HG03066 (cell line): ENCODE data around the gene HYAL4.
"Not testable (repeated sequence)": the region's sequence is repeated elsewhere in the genome, so short reads cannot be mapped to it uniquely, and the experiment has no call there.

Experiments used
- ATAC-seq: cut with Tn5 transposase; IDR thresholded peaks from one replicate; pipeline ENCODE4 v1.9.1; 2021; ENCODE audit warnings: low read depth; ENCODE audit not compliant: unreplicated experiment

The HYAL4 gene

DNA sequence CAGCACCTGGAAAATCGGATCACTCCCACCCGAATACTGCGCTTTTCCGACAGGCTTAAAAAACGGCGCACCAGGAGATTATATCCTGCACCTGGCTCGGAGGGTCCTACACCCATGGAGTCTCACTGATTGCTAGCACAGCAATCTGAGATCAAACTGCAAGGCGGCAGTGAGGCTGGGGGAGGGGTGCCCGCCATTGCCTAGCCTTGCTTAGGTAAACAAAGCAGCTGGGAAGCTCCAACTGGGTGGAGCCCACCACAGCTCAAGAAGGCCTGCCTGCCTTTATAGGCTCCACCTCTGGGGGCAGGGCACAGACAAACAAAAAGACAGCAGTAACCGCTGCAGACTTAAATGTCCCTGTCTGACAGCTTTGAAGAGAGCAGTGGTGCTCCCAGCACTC lies 49.8 kb downstream of the HYAL4 start:
- not testable (repeated sequence) for ATAC-seq

DNA sequence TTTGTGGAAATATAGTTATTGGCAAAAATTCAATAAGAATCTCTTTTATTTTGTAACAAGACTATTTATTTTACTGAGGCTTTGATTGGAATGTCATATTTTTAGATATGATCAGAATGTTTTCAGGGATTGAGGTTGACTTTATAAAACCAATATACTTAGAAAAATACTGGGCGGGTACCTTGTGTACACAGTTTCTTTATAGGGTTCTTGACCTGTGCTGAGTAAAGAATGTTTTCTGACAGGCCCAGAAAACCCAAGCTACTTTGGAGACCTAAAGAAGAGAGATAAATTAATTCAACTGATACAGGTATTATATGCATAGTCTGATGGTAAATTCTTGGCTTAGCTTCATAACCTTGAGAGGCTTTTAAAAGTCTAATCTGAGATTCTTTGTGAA lies 56.1 kb downstream of the HYAL4 start:
- no peak for ATAC-seq

DNA sequence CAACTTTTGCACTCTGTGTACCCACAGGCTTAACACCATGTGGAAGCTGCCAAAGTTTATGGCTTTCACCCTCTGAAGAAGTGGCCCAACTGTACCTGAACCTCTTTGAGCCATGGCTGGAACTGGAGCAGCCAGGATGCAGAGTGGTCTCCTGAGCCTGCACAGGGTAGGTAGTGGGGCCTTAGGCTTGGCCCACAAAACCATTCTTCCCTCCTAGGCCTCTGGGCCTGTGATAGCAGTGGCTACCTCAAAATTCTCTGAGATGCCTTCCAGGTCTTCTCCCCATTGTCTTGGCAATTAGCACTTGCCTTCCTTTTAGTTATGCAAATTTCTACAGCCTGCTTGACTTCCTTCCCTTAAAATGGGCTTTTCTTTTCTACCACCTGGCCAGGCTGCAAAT lies 60.7 kb downstream of the HYAL4 start:
- ATAC-seq: no peak

DNA sequence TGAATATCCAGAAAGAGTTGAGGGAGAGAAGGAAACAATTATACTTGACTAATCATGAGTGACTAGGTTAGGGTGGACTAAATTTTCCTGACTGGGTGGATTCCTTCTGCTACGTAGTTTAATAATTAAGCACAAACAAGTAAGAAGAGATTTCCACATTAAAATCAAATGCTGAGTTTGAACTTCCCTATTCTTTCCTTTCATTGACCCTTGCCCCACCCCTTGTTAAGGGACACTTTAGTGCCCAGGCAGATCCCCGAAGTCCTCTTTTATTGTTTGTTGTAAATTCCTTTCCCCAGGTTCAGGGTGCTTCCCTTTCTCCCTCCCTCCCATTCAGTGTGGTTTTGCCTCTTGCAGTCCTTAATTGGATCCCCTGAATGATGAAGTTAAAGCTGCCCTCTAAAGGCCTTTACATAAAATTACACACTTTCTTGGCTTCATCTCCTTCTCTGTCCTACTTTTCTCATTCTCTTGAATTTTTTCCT lies 71.3 kb downstream of the HYAL4 start:
- ATAC-seq: no peak

DNA sequence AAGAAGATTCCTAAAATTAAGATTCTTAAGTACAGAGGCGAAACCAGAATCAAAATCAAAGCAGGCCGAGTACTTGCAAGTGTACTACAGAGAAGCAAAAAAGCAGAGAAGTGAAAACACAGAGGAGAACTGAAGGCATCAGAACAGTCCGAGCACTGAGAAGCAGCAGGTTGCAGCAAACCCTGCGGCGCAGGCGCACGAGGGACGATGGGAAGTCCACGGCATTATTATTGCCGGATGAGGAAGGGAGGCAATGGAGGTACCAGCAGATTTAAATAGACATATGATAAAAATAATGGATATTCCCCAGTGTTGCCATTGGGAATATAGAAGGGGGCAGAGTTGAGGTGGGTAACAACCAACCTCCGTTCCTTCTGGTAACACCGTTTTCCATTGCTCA lies 72.9 kb downstream of the HYAL4 start:
- no peak for ATAC-seq

DNA sequence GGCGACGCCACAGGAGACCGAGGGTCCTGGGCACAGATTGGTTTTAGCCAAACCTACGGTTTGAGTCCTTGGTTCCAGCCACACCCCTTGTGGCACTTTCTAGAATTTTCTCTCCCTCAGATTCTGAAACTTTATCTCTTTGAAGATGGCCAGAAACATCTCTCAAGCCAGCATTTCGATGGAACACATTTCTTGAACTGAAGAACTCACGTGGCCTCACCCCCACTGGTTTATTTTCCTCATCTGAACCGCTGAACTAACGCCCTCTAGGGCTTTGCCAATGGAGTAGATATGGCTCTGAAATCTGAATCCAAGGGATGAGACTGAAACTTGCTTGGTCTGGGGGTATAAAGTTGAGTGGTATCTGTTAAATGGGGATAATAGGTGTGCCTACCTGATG lies 73.3 kb downstream of the HYAL4 start:
- ATAC-seq: no peak

DNA sequence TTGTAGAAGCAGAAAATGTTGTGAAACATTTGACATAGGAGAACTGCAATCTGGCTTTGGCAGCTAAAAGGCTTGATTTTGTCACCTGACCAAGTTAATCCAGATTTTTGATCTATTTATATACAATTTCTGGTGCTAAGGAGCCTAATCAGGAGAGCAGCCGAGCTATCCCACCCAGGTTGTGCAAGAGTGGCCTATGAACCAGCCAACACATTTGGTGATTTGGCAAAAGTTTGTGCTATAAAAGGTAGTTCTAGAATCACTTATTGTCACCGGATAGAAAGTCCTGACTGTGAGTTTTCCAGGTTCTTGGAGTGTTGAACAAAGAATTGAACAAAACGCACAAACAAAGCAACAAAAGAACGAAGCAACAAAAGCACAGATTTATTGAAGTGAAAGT lies 78.6 kb downstream of the HYAL4 start:
- ATAC-seq: no peak

DNA sequence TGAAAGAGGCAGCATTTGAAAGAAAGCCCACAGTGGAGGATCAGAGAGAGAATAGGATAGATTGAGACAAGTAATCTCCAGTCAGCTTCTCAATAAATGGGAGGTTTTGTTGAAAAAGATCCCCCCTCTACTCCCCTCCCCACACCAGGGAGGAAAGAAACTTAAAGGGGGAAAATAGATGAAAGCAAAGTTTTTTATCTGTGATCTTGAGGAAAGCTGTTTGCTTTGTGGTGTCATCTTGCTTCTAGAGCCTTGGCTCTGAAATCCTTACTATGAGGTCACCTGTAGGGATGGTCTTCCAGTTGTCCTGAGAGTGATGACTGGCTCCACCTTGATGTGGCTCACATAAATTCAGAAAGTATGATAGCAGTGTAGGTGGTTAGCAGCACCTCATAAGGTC lies 80.0 kb downstream of the HYAL4 start, which contains the start of gene SPAM1:
Gene SPAM1, plus strand, starts transcription at position 301 of the 400 bp plus-strand sequence. CDS start 28,330 bp downstream, outside the sequence.
- ATAC-seq: no peak
